HUES48 (cell line): Measurements from ENCODE around the gene GPHA2.
"Not testable (repeated sequence)": the region's sequence is repeated elsewhere in the genome, so short reads cannot be mapped to it uniquely, and the experiment has no call there.

Experiments used
- H3K27ac ChIP-seq: one replicate; pipeline ENCODE4 v1.7.0; 2013; ENCODE audit warnings: low read depth, low read length, inconsistent platforms
- H3K27me3 ChIP-seq: 2 replicates; pipeline ENCODE4 v1.6.1; 2013; ENCODE audit warnings: mild to moderate bottlenecking, low read length; ENCODE audit not compliant: control insufficient read depth, insufficient read depth
- H3K36me3 ChIP-seq: 2 replicates; pipeline ENCODE4 v1.6.1; 2013; ENCODE audit warnings: low read length; ENCODE audit not compliant: control insufficient read depth, insufficient read depth
- H3K4me1 ChIP-seq: 2 replicates; pipeline ENCODE4 v1.6.1; 2013; ENCODE audit warnings: mild to moderate bottlenecking, low read length; ENCODE audit not compliant: control insufficient read depth, insufficient read depth
- H3K4me3 ChIP-seq: 2 replicates; pipeline ENCODE4 v1.5.1; 2013; ENCODE audit warnings: mild to moderate bottlenecking, low read depth, low read length
- H3K9ac ChIP-seq: 2 replicates; pipeline ENCODE4 v1.6.1; 2013; ENCODE audit warnings: mild to moderate bottlenecking, low read depth, low read length, moderate library complexity
- H3K9me3 ChIP-seq: 2 replicates; pipeline ENCODE4 v1.6.1; 2013; ENCODE audit warnings: low read length; ENCODE audit not compliant: control insufficient read depth, insufficient read depth

The GPHA2 gene, protein sequence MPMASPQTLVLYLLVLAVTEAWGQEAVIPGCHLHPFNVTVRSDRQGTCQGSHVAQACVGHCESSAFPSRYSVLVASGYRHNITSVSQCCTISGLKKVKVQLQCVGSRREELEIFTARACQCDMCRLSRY

DNA sequence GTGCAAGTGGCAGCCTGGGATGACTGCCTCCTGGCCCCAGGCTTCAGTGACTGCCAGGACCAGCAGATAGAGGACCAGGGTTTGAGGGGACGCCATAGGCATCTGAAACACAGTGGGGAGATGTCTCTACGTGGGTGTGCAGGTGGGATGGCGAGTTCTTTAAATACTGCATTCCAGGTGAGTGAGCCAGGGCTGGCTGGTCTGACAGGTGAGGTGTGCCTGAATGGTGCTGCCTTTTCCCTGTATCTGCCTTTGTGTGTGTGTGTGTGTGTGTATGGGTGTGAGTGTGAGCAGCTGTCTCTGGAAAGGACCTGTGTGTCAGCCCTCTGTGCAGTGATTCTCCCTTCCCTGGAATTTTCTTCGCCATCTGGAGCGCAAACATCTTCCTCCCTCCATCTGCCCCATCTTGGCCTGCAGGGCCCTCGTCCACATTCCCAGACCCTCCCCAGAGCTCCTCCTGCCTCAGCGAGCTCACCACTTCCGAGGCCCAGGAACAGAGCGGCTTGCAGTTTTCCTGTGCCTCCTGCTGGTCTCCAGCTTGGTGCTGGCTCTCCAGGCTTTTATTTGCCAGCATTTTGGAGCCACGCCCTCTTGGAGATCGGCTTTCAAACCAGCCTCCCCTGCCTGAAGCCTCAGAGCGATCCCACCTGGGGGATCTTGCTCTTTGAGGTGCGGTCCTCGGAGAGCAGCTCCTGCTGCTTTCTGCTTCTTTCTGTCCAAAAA is at the start of gene GPHA2:
TSS of gene GPHA2 (minus strand) at position 535 of the 723 bp plus-strand sequence. CDS start at position 102, 433 bp downstream.
- H3K27me3 ChIP-seq = no peaks in the 10 kb centered on the region
- H3K4me3 ChIP-seq = peak within 1 kb of the TSS; percentile 17; the same call in 1 of the 2 replicates
- peaks cover 15% of the 10 kb centered on the region for H3K4me1 ChIP-seq
- H3K36me3 ChIP-seq = no peaks in the 10 kb centered on the region
- no peak within 1 kb of the TSS for H3K9ac ChIP-seq
- H3K9me3 ChIP-seq = no peaks in the 10 kb centered on the region
- no peak within 1 kb of the TSS for H3K27ac ChIP-seq

DNA sequence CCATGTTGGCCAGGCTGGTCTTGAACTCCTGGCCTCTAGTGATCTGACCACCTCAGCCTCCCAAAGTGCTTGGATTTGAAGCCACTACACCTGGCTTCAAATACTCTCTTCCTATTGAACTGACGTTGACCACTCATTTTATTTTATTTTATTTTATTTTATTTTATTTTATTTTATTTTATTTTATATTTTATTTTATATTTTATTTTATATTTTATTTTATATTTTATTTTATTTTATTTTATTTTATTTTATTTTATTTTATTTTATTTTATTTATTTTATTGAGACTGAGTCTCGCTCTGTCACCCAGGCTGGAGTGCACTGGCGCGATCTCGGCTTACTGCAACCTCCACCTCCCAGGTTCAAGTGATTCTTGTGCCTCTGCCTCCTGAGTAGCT is 47.6 kb upstream of the GPHA2 start:
- H3K27ac ChIP-seq, H3K4me1 ChIP-seq, H3K36me3 ChIP-seq, H3K9me3 ChIP-seq, H3K9ac ChIP-seq, H3K27me3 ChIP-seq, H3K4me3 ChIP-seq: not testable (repeated sequence)

DNA sequence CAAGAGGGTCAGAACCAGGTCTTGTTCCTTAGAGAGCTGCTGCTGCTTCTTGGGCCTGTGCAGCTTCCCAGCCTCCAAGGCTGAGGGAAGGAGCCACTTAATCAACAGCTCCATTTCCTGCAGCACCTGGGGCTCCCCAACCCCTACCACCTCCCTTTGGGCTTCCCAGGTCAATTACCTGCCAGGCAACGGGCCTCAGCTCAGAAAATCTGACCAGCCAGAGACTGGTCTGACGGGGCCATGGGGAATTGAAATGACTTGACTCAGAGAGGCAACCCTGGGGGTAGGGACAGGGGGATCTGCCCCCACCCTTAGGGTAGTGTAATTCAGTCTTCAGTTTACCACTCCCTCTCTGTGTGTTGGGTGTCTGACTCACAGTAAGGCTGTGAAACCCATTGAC is 41.0 kb upstream of the GPHA2 start:
- H3K9me3 ChIP-seq = no peaks in the 10 kb centered on the region
- no peaks in the 10 kb centered on the region; the same call in 1 of the 2 replicates for H3K27me3 ChIP-seq
- no peak overlapping the region for H3K4me3 ChIP-seq
- no peaks in the 10 kb centered on the region for H3K4me1 ChIP-seq
- no peaks in the 10 kb centered on the region for H3K36me3 ChIP-seq
- no peak overlapping the region for H3K9ac ChIP-seq
- H3K27ac ChIP-seq = no peak overlapping the region

DNA sequence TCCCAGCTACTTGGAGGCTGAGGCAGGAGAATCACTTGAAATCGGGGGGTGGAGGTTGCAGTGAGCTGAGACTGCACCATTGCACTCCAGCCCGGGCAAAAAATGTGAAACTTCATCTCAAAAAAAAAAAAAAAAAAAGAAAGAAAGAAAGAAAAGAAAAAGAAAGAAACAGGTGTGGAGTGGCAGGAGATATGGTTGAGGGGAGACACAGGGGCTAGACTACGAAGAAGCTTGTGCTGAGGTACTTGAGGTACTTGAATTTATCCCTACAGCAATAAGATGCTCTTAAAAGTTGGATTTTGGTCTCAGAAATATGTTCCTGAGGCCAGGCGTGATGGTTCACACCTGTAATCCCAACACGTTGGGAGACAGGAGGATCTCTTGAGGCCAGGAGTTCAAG is 38.4 kb upstream of the GPHA2 start:
- Histone ChIP-seq H3K36me3 (no peaks in the 10 kb centered on the region), H3K4me3 (no peak overlapping the region), H3K27me3 (no peaks in the 10 kb centered on the region; the same call in none of the 2 replicates), H3K4me1 (no peaks in the 10 kb centered on the region), H3K9ac (no peak overlapping the region), H3K9me3 (no peaks in the 10 kb centered on the region), H3K27ac (no peak overlapping the region)

DNA sequence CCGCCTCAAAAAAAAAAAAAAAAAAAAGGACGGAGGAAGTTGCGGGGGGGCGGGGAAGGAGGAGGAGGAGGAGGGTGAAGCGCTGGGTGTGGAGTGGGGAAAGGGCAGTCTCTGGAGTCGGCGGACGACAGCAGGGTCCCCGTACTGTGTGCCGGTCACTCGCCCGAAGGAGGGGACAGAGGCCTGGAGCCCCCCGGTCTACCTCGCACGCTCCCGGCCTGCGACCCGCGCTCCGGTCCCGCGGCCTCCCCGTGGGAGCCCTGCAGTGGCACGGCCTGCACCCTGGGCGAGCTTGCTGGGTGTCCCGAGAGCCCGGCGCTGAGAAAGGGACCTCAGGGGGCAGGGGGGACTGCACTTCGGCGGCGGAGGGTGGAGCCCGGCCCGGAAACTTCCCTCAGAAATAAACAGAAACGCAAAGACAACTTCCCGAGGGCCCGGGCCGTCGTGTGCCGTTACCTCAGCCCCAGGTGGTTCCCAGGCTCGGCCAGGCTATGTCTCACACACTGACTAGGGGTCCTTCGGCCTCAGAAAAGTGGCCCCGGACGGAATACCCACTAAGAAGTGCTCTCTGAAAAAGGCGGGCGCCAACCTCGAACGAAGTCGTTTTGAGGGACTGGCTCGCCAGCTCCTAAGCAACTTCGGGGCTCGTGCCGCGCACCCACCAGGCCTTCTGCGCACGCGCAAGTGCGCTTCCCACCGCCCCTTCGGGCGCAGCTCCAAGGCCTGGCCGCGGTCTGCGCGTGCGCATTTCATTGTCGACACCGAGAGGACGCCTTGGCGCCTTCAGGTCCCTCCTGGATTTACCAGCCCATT is 35.9 kb upstream of the GPHA2 start, which contains the start of gene MAJIN:
TSS of gene MAJIN (minus strand) at position 688 of the 813 bp plus-strand sequence. CDS start 12,703 bp downstream, outside the sequence.
- Histone ChIP-seq H3K4me1 (no peaks in the 10 kb centered on the region), H3K27ac (no peak within 1 kb of the TSS), H3K4me3 (no peak within 1 kb of the TSS), H3K36me3 (no peaks in the 10 kb centered on the region), H3K9ac (no peak within 1 kb of the TSS), H3K9me3 (no peaks in the 10 kb centered on the region), H3K27me3 (no peaks in the 10 kb centered on the region; the same call in none of the 2 replicates)

DNA sequence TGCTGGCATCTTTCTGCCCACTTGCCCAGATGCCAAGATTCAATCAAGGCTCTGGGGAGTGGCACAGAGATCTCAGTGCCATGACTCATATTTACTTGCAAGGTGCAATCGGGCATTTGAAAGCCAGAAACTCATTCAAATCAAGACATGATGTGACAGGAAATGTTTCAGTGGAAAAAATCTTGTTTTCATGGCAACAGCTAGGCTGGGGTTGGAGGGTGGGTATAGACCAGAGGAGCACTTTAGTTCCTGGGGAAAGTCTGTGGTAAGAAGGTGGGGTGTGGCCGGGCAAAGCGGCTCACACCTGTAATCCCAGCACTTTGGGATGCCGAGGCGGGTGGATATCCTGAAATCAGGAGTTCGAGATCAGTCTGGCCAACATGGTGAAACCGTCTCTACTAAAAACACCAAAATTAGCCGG is 35.0 kb upstream of the GPHA2 start:
- no peaks in the 10 kb centered on the region for H3K4me1 ChIP-seq
- H3K27me3 ChIP-seq = no peaks in the 10 kb centered on the region; the same call in none of the 2 replicates
- H3K9ac ChIP-seq = no peak overlapping the region
- no peak overlapping the region for H3K27ac ChIP-seq
- no peak overlapping the region for H3K4me3 ChIP-seq
- H3K9me3 ChIP-seq = no peaks in the 10 kb centered on the region
- H3K36me3 ChIP-seq = no peaks in the 10 kb centered on the region

DNA sequence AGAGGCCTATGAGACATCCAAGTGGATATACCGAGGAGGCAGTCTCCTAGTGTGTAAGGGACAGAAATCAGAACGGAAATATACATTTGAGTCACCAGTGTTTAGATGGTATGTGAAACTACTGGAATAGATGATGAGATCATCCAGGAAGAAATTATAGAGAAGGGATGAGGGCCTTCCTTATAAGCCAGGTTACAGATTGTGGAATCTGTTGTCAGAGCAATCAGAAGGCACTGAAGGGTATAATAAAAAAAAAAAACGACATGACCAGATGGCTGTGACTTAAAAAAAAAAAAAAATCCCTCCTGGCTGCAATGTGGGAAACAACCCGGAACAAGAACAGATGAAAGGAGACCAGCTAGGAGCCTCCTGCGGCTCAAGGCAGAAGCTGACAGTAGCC is 33.5 kb upstream of the GPHA2 start:
- Histone ChIP-seq H3K27ac (no peak overlapping the region), H3K4me3 (no peak overlapping the region), H3K27me3 (no peaks in the 10 kb centered on the region; the same call in none of the 2 replicates), H3K36me3 (no peaks in the 10 kb centered on the region), H3K9me3 (no peaks in the 10 kb centered on the region), H3K9ac (no peak overlapping the region), H3K4me1 (no peaks in the 10 kb centered on the region)

DNA sequence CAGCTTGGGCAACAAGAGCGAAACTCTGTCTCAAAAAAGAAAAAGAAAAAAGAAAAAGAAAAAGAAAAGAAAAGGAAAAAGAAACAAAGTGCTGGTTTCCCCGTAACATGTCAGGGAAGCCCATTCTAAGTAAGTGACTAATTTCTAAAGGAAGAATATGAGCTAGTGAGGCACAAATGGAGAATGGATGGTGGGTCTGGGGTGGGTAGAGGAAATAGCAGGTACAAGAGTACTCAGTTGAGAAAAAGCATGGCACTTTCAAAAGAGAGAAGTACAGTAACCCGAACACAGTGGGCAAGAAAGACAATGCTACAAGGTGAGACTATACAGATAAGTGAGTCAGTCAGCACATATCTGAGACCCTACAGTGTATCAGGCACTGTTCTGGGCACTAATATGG is 31.7 kb upstream of the GPHA2 start:
- H3K4me3 ChIP-seq = no peak overlapping the region
- H3K27ac ChIP-seq = no peak overlapping the region
- no peak overlapping the region for H3K9ac ChIP-seq
- H3K27me3 ChIP-seq = no peaks in the 10 kb centered on the region; the same call in none of the 2 replicates
- no peaks in the 10 kb centered on the region for H3K36me3 ChIP-seq
- H3K9me3 ChIP-seq = no peaks in the 10 kb centered on the region
- H3K4me1 ChIP-seq = no peaks in the 10 kb centered on the region

DNA sequence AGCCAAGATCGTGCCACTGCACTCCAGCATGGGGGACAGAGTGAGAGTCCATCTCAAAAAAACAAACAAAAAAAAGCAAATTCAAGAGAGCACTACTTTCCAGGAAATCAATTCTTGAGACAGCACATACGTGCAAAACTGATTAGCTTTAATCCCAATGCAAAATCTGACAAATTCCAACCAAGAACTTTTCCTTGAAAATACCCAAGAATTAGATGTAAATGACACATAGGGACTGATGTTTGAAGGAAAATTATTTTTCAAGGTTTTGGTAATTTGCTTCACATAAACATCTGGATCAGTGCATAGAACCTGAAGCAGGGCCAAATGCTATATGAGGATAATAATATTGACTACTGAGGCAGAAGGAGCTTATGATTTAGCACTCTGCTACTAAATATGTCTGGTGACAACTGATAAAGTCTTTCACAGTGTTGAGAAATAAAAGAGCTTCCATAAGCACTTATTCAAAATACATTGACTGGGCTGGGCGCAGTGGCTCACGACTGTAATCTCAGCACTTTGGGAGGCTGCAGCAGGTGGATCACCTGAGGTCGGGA is 27.5 kb upstream of the GPHA2 start:
- Histone ChIP-seq H3K9ac (no peak overlapping the region), H3K4me3 (no peak overlapping the region), H3K36me3 (no peaks in the 10 kb centered on the region), H3K9me3 (no peaks in the 10 kb centered on the region), H3K27ac (no peak overlapping the region), H3K27me3 (no peaks in the 10 kb centered on the region), H3K4me1 (no peaks in the 10 kb centered on the region)

DNA sequence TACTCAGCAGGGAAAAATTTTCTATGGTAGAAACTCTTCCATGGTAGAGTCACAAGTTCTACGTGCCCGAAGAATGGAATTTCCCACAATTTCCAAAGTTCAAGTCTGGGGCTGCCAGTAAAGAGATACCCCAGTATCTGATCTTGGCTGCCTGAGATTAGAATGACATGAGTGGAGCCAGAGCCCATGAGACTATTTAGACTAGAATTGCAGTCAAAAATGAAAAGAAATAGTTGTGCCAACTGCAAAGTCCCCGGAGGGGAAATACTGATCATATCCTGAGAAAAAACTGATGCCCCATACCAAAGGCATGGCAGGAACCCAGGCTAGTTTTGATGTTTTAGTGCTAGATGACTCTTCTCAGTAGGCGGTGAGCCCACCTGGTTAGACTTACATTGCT is 25.0 kb upstream of the GPHA2 start:
- no peaks in the 10 kb centered on the region for H3K9me3 ChIP-seq

More for the DNA sequence above, 25.0 kb upstream of the GPHA2 start:
- H3K27me3 ChIP-seq = no peaks in the 10 kb centered on the region
- no peak overlapping the region for H3K27ac ChIP-seq
- H3K9ac ChIP-seq = no peak overlapping the region
- no peaks in the 10 kb centered on the region for H3K36me3 ChIP-seq
- no peak overlapping the region for H3K4me3 ChIP-seq
- no peaks in the 10 kb centered on the region for H3K4me1 ChIP-seq
